DMS 273 (cell line): ENCODE measurements around the gene RIT2.

Experiments
- DNase-seq: peaks from one replicate; lab custom pipeline; 2025; ENCODE audit not compliant: unreplicated experiment; lab: John Stamatoyannopoulos, UW

RIT2 gene

DNA sequence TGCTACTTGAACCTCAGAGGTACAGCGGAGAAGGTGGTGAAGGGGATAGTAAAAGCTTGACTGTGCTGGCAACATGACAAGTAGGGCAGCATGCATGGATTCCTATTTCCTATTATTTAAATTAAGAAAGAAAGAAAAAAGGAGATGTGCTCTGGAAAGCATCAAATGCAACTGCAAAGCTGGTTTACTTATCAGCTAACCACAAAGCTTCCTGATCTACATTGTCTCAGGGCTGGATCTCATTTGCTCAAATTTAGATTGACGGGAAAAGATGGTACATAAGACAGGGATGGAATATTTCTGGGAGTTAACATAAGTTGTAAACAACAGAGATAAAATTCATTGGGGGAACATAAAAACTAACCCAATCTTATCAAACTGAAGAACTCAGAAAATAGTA is 178.0 kb downstream of the RIT2 start:
- no peak for DNase-seq

GRCh38 chr18:42936289-42936688 is 179.2 kb downstream of the RIT2 start:
- DNase-seq, result no peak

DNA sequence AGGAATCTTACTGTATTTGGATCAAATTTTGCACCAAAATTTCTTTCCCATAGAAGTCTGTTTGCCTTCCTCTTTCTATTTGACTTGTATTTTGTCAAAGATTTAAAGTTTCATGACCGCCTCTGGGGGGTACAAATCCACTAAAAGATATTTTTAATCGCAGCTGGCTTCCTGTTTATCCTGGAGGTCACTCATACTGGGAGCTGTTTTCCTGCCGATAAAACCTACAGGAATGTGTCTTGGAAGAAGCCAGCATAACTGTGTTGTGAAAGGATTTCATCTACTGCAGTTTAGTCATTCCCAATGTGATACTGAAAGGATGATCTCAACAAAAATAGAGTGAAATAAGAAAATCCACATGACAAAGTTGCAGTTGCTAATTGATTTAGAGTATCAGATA is 184.0 kb downstream of the RIT2 start:
- DNase-seq, result no peak

DNA sequence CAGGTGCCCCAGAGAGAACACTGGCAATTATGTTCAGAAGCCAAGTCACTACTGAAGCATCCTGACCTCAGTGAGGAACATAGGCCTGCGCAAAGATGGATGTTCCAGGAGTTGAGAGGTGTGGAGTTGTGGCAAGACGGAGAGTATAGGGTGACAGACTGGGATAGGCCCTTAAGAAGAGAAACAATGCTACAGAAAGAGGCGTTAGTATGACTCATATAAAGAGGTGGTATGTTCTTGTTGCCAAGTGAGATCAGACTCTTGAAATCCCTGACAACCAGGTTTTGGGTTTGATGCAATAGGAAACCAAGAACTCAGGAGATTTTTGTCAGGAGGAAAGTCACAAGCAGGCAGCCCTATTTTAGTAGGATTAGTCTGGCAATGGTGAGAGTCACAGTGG is 185.6 kb downstream of the RIT2 start:
- no peak for DNase-seq

- no peak for DNase-seq
These were observed 186.3 kb downstream of the RIT2 start for GRCh38 chr18:42929181-42929580.

GRCh38 chr18:42925036-42925435 is 190.4 kb downstream of the RIT2 start:
- no peak for DNase-seq

DNA sequence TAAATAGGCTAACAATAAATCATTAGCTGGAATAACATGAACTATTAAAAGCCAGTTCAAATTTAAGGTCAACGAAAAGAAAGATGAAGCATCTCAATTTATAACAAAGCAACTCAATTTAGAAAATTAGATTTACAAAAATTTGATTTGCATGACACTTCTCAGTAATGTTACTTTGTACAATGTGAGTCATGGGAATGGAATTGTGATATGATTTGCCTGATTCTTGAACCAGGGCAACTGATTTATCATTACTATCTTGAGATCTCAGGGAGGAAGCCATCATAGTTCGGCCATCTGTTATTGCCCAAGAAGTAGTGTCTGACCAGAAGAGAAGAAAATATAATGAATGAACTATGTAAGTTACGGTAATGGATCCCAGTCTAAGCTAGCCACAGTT is 193.1 kb downstream of the RIT2 start:
- no peak for DNase-seq

DNA sequence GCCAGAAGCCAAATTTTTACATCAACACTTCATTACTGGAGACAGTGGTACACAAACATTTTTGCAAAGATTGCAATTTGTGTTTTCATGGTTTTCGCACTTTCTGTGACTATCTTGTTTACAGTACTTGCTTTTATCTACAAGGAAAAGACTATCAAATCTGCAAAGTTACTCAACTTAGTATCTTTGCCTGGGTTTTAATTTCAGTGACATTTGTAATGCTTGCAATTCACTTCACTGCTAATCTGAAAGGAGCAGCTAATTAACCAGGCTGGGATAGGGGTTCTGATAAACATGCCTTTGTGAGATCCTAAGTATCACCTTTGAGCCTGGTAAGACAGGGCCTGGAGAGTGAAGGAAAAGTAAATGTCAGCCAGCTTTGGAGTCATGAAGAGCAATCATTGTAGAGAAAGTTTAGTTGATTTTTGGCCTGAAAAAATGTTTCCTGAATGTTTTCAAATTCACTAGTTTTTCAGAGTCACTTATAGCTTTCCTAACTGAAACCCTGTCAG is 194.2 kb downstream of the RIT2 start:
- no peak for DNase-seq

GRCh38 chr18:42920621-42921020 is 194.9 kb downstream of the RIT2 start:
- DNase-seq, result no peak

DNA sequence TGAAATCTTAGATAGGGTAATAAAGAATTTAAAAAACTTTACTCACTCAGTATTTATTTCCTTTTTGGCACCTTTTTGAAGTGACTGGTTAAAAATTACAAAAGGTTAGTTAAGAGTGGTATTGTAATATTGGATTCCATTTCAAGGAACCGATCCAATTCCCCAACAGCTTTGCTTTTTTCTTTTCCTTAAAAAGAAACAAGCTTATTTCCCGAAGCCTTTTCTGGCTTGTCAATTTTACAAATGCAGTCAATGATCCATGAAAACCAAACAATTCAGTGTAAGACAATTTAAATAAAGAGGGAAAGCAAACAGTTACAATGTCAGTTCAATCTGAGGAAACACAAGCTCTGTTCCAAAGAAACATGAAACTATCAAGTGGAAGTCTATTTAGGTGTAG is 200.2 kb downstream of the RIT2 start:
- no peak for DNase-seq

DNA sequence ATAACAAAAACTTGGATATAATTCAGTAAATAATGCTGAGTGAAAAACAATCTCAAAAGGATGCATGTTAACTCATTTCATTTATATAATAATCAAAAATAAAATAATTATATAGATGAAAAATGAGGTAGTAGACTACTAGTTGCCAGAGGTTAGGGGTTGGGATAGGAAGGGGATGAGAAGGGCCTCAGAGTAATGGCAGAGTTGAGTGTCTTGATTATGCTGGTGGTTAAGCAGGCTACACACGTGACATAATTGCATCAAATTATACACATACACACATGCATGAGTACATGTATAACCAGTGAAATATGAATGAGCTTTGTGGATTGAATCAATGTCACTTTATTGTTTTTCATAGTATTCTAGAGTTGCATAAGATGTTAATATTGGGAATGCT is 201.0 kb downstream of the RIT2 start:
- DNase-seq, result no peak

GRCh38 chr18:42909095-42909494 is 206.4 kb downstream of the RIT2 start:
- no peak for DNase-seq

GRCh38 chr18:42906761-42907160 is 208.7 kb downstream of the RIT2 start:
- DNase-seq, result no peak

GRCh38 chr18:42901161-42901560 is 214.3 kb downstream of the RIT2 start:
- DNase-seq, result no peak

GRCh38 chr18:42893977-42894376 is 221.5 kb downstream of the RIT2 start:
- DNase-seq, result no peak

DNA sequence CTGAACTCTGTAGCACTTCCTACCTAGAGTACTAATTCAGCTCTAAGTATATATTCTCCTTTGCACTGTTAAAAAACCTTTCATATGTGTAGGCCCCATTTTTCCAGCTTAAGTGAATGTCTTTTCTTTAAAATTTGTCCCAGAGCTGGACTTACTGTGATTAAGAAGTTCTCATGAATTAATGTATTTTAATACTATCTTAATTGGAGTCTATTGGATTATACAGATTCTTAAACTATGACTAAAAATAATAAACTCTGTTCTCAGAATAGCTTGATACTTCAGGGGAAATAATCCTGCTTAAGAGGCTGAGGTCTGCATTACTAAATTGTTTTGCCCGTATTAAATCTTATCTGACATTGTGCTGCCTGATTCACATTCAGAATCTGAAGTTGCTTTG is 223.3 kb downstream of the RIT2 start:
- no peak for DNase-seq

DNA sequence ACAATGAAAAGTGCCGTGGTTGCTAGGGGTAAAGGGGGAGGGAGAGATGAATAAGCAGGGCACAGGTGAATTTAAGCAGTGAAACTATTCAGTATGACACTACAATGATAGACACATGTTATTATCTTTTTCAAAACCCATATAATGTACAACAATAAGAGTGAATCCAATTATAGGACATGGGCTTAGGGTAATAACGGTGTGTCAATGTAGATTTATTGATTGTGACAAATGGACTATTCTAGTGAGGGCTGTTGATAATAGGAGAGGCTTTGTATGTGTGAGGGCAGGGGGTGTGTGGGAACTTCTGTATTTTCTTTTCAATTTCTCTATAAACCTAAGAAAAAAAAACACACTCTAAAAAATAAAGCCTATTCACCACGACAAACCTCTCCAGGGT is 223.8 kb downstream of the RIT2 start:
- no peak for DNase-seq

- no peak for DNase-seq
These were observed 232.3 kb downstream of the RIT2 start for GRCh38 chr18:42883169-42883568.

DNA sequence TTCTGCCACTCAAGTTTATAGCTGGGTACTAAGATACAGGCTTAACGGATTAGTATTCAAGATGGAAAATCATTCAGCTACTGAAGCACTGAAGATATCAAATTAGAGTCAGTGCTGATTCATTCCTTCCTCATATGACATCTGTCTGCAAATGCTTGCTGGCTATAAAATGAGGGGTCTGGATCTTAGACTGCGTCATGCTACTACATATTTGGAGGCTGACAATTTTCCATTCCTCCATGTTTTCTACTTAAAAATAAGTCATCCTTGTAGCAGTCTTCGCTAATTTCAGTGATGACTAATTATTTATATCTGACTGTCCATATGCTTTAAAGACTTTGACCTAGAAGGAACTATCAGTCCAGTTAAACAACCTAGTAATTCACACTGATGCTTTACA is 233.4 kb downstream of the RIT2 start:
- no peak for DNase-seq

DNA sequence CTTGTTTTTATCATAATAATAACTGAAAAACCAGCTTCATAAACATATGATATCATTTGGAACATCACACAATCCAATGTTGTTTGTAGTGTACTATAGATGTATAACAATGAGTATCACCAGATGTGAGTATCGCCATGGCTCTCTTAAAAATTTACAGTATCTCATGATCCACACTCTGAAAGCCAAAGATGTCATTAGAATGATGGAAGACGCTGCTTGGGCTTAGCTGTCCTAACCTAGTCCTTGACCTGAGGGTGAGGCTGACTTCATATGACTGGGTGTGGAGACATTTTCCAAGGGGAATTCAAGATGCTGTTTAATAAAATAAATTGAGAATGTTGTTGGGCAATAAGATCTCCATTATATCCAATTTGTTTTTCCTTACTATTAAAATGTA is 242.6 kb downstream of the RIT2 start:
- DNase-seq, result no peak

GRCh38 chr18:42864876-42865275 is 250.6 kb downstream of the RIT2 start:
- no peak for DNase-seq

DNA sequence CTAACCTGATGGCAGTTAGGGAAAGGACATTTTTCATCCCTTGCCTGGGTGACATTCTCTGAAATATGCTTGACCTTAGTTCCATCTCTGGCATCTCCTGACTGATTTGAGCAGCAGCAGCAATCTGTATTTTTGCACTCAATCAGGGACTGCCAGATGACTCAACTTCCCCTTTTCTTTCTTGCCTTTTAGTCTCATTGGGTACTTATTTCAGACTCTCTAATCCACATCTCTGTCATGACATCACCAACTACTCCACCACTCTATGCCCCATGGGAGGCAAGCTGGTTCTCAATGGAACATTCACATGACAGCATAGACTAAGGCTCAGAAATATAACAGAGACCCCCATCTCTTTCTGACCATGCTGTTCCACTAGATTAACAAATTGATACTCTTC is 254.2 kb downstream of the RIT2 start:
- no peak for DNase-seq

GRCh38 chr18:42860548-42860947 is 254.9 kb downstream of the RIT2 start:
- no peak for DNase-seq

GRCh38 chr18:42860011-42860410 is 255.5 kb downstream of the RIT2 start:
- no peak for DNase-seq
